SK-N-SH (cell line): ENCODE measurements around the gene C16orf92. TPM values are rescaled to one million over a fixed set of nuclear protein-coding genes. Genes with fewer than 3 reads are reported as not detected.

Experiments used
- CTCF ChIA-PET: fragments of 300-600, 350-600 bp; formaldehyde crosslinking; extraction: SDS; loops from one replicate; lab custom pipeline; 2021; lab: Yijun Ruan, JAX
- POLR2A ChIA-PET: fragments of 350-600 bp; sonication (Branson Sonifier 250); formaldehyde crosslinking; extraction: SDS; loops from one replicate; lab custom pipeline; 2020; ENCODE audit warnings: antibody characterized with exemption, inconsistent platforms; lab: Yijun Ruan, JAX
- DNase-seq: peaks from one replicate; pipeline ENCODE4 v3.0.0; 2012
- H2AFZ ChIP-seq: fragments of 200-600 bp; sonication (generic); 2 replicates; pipeline ENCODE4 v1.8.1; 2016; ENCODE audit warnings: antibody characterized with exemption, mild to moderate bottlenecking, low read depth
- H3F3A ChIP-seq: fragments of 200-600 bp; sonication (generic); replicated peaks from 2 replicates; pipeline ENCODE3; 2016; ENCODE audit warnings: antibody characterized with exemption, mild to moderate bottlenecking; ENCODE audit not compliant: insufficient read depth
- H3K27ac ChIP-seq, 2 experiments: fragments of 200-500 bp in 1 of 2; fragments of 200-600 bp in 1 of 2; sonication (Bioruptor generic) in 1 of 2; sonication (generic), shearing (Covaris generic) in 1 of 2; 2 replicates each; pipeline versions ENCODE4 v1.5.1 to v1.6.1; 2014 to 2016; ENCODE audit warnings: low read depth in 2 of 2, inconsistent platforms in 1 of 2, low read length in 1 of 2, mild to moderate bottlenecking in 1 of 2, mixed read lengths in 1 of 2
- H3K27me3 ChIP-seq: fragments of 200-600 bp; sonication (generic), shearing (Covaris generic); 2 replicates; pipeline ENCODE4 v1.6.1; 2016; ENCODE audit warnings: mixed run types; ENCODE audit not compliant: insufficient read depth
- H3K36me3 ChIP-seq, 2 experiments: fragments of 200-500 bp in 1 of 2; fragments of 200-600 bp in 1 of 2; sonication (Bioruptor generic) in 1 of 2; sonication (generic) in 1 of 2; replicated peaks in 1 of 2; 2 replicates each; pipeline versions ENCODE3 to v1.5.1; 2014 to 2016; ENCODE audit warnings: low read length in 1 of 2, mild to moderate bottlenecking in 1 of 2; ENCODE audit not compliant: insufficient read depth in 2 of 2, control insufficient read depth in 1 of 2
- H3K4me1 ChIP-seq, 2 experiments: fragments of 200-500 bp in 1 of 2; fragments of 200-600 bp in 1 of 2; sonication (Bioruptor generic) in 1 of 2; sonication (generic), shearing (Covaris generic) in 1 of 2; 2 replicates each; pipeline versions ENCODE4 v1.5.1 to v1.6.1; 2014 to 2016; ENCODE audit warnings: low read depth in 1 of 2, low read length in 1 of 2, mixed run types in 1 of 2; ENCODE audit not compliant: insufficient read depth in 2 of 2, control insufficient read depth in 1 of 2
- H3K4me2 ChIP-seq: fragments of 200-600 bp; sonication (generic), shearing (Covaris generic); 2 replicates; pipeline ENCODE4 v1.6.1; 2017; ENCODE audit warnings: mixed run types
- H3K4me3 ChIP-seq, 2 experiments: fragments of 200-500 bp in 1 of 2; fragments of 200-600 bp in 1 of 2; sonication (Bioruptor generic) in 1 of 2; sonication (generic), shearing (Covaris generic) in 1 of 2; 2 replicates each; pipeline versions ENCODE4 v1.5.1 to v1.8.1; 2014 to 2016; ENCODE audit warnings: low read depth in 2 of 2, inconsistent platforms in 1 of 2, low read length in 1 of 2, mild to moderate bottlenecking in 1 of 2, mixed read lengths in 1 of 2, moderate library complexity in 1 of 2
- H3K79me2 ChIP-seq: fragments of 200-600 bp; sonication (generic); 2 replicates; pipeline ENCODE4 v1.8.1; 2017; ENCODE audit warnings: mild to moderate bottlenecking; ENCODE audit not compliant: insufficient read depth
- H3K9ac ChIP-seq: fragments of 200-600 bp; sonication (generic); 2 replicates; pipeline ENCODE4 v1.6.1; 2017; ENCODE audit warnings: mixed run types
- H3K9me2 ChIP-seq: fragments of 200-600 bp; sonication (generic); 2 replicates; pipeline ENCODE4 v1.6.1; 2017; ENCODE audit warnings: mixed run types
- H3K9me3 ChIP-seq: fragments of 200-600 bp; sonication (generic); 2 replicates; pipeline ENCODE4 v1.6.1; 2017; ENCODE audit warnings: mixed run types, mild to moderate bottlenecking, moderate library complexity
- H4K20me1 ChIP-seq: fragments of 200-600 bp; sonication (generic); 2 replicates; pipeline ENCODE4 v1.6.1; 2017; ENCODE audit warnings: mild to moderate bottlenecking, mixed run types; ENCODE audit not compliant: insufficient read depth
- CHD2 ChIP-seq: fragments of 150-350 bp; IDR thresholded peaks from 2 replicates; pipeline ENCODE4 v1.6.1; 2018; ENCODE audit warnings: low read length; ENCODE audit not compliant: partially characterized antibody
- ELF1 ChIP-seq: IDR thresholded peaks from 2 replicates; pipeline ENCODE4 v1.4.0; 2012
- EZH2phosphoT487 ChIP-seq: fragments of 200-600 bp; sonication (generic); IDR thresholded peaks from 2 replicates; pipeline ENCODE4 v1.6.1; 2017; ENCODE audit warnings: low read depth, mixed run types, mild to moderate bottlenecking, antibody characterized with exemption, moderate library complexity, borderline replicate concordance
- FOSL2 ChIP-seq: IDR thresholded peaks from 2 replicates; pipeline ENCODE4 v1.4.0; 2012; ENCODE audit warnings: low read depth, mild to moderate bottlenecking, moderate library complexity, borderline replicate concordance
- GABPA ChIP-seq: IDR thresholded peaks from 2 replicates; pipeline ENCODE4 v1.4.0; 2012; ENCODE audit warnings: low read depth, mild to moderate bottlenecking
- JUND ChIP-seq: IDR thresholded peaks from 2 replicates; pipeline ENCODE4 v1.4.0; 2012
- MEF2A ChIP-seq: IDR thresholded peaks from 2 replicates; pipeline ENCODE4 v1.4.0; 2012; ENCODE audit warnings: low read depth, borderline replicate concordance
- MXI1 ChIP-seq: IDR thresholded peaks from 2 replicates; pipeline ENCODE4 v1.6.1; 2012; ENCODE audit warnings: mild to moderate bottlenecking, low read depth, low read length, improper control_type of control experiment
- NFIC ChIP-seq: IDR thresholded peaks from 2 replicates; pipeline ENCODE4 v1.4.0; 2012; ENCODE audit warnings: borderline replicate concordance
- POLR2AphosphoS5 ChIP-seq: IDR thresholded peaks from 2 replicates; pipeline ENCODE4 v1.6.1; 2012; ENCODE audit warnings: low read depth, low read length
- RAD21 ChIP-seq: IDR thresholded peaks from 2 replicates; pipeline ENCODE4 v1.6.1; 2012; ENCODE audit warnings: mild to moderate bottlenecking, low read length
- RCOR1 ChIP-seq: fragments of 150-350 bp; IDR thresholded peaks from 2 replicates; pipeline ENCODE4 v1.6.1; 2017; ENCODE audit warnings: antibody characterized with exemption, low read length
- RFX5 ChIP-seq: IDR thresholded peaks from 2 replicates; pipeline ENCODE4 v1.6.1; 2012; ENCODE audit warnings: mild to moderate bottlenecking, improper control_type of control experiment, low read length
- RXRA ChIP-seq: IDR thresholded peaks from 2 replicates; pipeline ENCODE4 v1.4.0; 2012; ENCODE audit warnings: low read depth, mild to moderate bottlenecking, borderline replicate concordance
- SMC3 ChIP-seq: IDR thresholded peaks from 2 replicates; pipeline ENCODE4 v1.6.1; 2012; ENCODE audit warnings: low read depth, low read length, improper control_type of control experiment
- TAF1 ChIP-seq: IDR thresholded peaks from 2 replicates; pipeline ENCODE4 v1.6.1; 2012; ENCODE audit warnings: low read depth, mild to moderate bottlenecking, low read length, moderate library complexity, borderline replicate concordance
- TCF12 ChIP-seq: IDR thresholded peaks from 2 replicates; pipeline ENCODE4 v1.4.0; 2012
- WGBS: methylation state at CpG from one replicate; pipeline ENCODE4 v1.1.6; 2017; ENCODE audit warnings: low lambda C conversion rate; 5-methylcytosine and 5-hydroxymethylcytosine counted together
- polyA plus RNA-seq, 3 experiments: library from polyadenylated mRNA; depleted of rRNA; stranded (reverse); fragments of >200 nt; gene quantifications; 2 replicates each; pipeline ENCODE4 v1.2.3, GENCODE V29; 2012
- TF ChIP-seq, protein P1 (sequence below): IDR thresholded peaks from 2 replicates; pipeline ENCODE4 v1.4.0; 2012; ENCODE audit warnings: low read depth, borderline replicate concordance
- TF ChIP-seq, protein P2 (sequence below): fragments of 200-600 bp; sonication (generic); IDR thresholded peaks from 2 replicates; pipeline ENCODE4 v1.6.1; 2017; ENCODE audit warnings: antibody characterized with exemption, mild to moderate bottlenecking, moderate library complexity
- TF ChIP-seq, protein P3 (sequence below): IDR thresholded peaks from 2 replicates; pipeline ENCODE4 v1.4.0; 2012; ENCODE audit warnings: low read depth
- TF ChIP-seq, protein P4 (sequence below): fragments of 150-350 bp; IDR thresholded peaks from 2 replicates; pipeline ENCODE4 v1.6.1; 2017; ENCODE audit warnings: antibody characterized with exemption, low read length, low read depth, borderline replicate concordance
- TF ChIP-seq, protein P5 (sequence below): IDR thresholded peaks from 2 replicates; pipeline ENCODE4; 2012

C16orf92 gene
- polyA plus RNA-seq, 1 of the 3 experiments (the other 2 are of a cell fraction): not detected

DNA sequence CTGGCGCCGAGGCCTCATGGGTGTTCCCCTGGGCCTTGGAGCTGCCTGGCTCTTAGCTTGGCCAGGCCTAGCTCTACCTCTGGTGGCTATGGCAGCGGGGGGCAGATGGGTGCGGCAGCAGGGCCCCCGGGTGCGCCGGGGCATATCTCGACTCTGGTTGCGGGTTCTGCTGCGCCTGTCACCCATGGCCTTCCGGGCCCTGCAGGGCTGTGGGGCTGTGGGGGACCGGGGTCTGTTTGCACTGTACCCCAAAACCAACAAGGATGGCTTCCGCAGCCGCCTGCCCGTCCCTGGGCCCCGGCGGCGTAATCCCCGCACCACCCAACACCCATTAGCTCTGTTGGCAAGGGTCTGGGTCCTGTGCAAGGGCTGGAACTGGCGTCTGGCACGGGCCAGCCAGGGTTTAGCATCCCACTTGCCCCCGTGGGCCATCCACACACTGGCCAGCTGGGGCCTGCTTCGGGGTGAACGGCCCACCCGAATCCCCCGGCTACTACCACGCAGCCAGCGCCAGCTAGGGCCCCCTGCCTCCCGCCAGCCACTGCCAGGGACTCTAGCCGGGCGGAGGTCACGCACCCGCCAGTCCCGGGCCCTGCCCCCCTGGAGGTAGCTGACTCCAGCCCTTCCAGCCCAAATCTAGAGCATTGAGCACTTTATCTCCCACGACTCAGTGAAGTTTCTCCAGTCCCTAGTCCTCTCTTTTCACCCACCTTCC lies 35.5 kb upstream of the C16orf92 start:
- Histone ChIP-seq H3F3A (peaks cover 4% of the 10 kb centered on the region), H3K27me3 (no peaks in the 10 kb centered on the region), H3K79me2 (no peaks in the 10 kb centered on the region), H4K20me1 (no peaks in the 10 kb centered on the region), H2AFZ (no peak overlapping the region), H3K9me2 (no peaks in the 10 kb centered on the region), H3K9ac (no peak overlapping the region), H3K9me3 (no peaks in the 10 kb centered on the region), H3K27ac (no peak overlapping the region), H3K36me3 (peaks cover 19 to 95% of the 10 kb centered on the region in 2 experiments), H3K4me2 (no peak overlapping the region), H3K4me1 (no peaks in the 10 kb centered on the region), H3K4me3 (no peak overlapping the region)
- TF ChIP-seq NFIC (no peak), MEF2A (no peak), MXI1 (no peak), RFX5 (no peak), CHD2 (no peak), JUND (no peak), RAD21 (no peak), POLR2AphosphoS5 (no peak), FOSL2 (no peak), EZH2phosphoT487 (no peak), RXRA (no peak), RCOR1 (no peak), GABPA (no peak), TCF12 (no peak)
- TF ChIP-seq, protein P1, sequence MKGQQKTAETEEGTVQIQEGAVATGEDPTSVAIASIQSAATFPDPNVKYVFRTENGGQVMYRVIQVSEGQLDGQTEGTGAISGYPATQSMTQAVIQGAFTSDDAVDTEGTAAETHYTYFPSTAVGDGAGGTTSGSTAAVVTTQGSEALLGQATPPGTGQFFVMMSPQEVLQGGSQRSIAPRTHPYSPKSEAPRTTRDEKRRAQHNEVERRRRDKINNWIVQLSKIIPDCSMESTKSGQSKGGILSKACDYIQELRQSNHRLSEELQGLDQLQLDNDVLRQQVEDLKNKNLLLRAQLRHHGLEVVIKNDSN: no peak
- ChIA-PET POLR2A (interaction anchor here (3.2 kb wide), 1 partner anchor 11 kb away, joined by 7 read pairs; no protein-coding TSS in a partner anchor), CTCF (interaction anchor here (3.4 kb wide), 1 partner anchor 10 kb away, joined by 13 read pairs; no protein-coding TSS in a partner anchor)
- no peak for DNase-seq
- WGBS: 95% methylated on average over 9 of the region's 35 CpGs

DNA sequence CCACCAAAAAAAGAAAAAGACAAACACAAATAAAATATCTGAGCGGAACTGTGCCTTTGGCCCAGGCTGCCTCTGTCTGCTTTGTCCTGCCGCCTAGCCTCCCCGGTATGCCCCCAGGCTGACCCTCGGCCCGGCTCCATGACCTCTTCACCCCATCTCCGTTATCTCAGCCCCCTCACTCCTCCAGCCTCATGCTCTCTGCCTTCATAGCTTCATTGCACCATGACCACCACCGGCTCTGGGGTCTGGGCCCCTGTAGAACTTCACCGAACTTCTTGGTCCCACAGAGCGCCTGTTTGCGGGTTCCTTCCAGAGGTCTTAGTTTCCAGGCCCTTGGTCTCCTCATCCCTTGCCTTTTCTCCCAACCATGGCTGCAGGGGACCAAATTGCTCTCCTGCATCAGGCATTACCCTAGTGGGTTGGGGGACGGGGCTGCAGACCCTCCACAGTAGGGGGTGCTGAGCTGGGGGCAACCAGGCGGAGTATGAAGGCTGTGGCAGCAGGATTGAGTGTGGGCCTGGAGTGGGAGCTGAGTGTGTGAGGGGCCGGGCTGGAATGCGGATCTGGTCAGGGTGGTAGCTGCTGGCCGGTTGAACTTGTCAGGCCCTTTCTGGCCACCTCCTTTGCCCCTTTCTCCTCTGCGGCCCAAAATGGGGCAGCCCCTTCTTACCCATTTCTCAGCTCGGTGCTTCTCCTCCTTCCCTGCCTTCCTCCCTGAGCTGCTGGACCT lies 34.5 kb upstream of the C16orf92 start:
- no peak for DNase-seq
- Histone ChIP-seq H3K9me3 (no peaks in the 10 kb centered on the region), H3K4me1 (no peaks in the 10 kb centered on the region), H3K9me2 (no peaks in the 10 kb centered on the region), H4K20me1 (no peaks in the 10 kb centered on the region), H3F3A (peaks cover 5% of the 10 kb centered on the region), H2AFZ (no peak overlapping the region), H3K79me2 (no peaks in the 10 kb centered on the region), H3K27me3 (no peaks in the 10 kb centered on the region), H3K4me3 (no peak overlapping the region), H3K9ac (no peak overlapping the region), H3K27ac (no peak overlapping the region), H3K36me3 (peaks cover 16 to 95% of the 10 kb centered on the region in 2 experiments), H3K4me2 (no peak overlapping the region)
- WGBS: 94% methylated on average over 13 of the region's 17 CpGs
- POLR2A ChIA-PET: interaction anchor here (1.4 to 3.2 kb wide), 2 partner anchors 12 to 15 kb away, joined by 3 to 7 read pairs; partner anchors contain the start of gene TAOK2
- CTCF ChIA-PET: interaction anchor here (1.3 to 3.4 kb wide), 2 partner anchors 11 to 13 kb away, joined by 3 to 13 read pairs; no protein-coding TSS in a partner anchor
- TF ChIP-seq POLR2AphosphoS5 (no peak), TAF1 (no peak), JUND (no peak), ELF1 (no peak), SMC3 (no peak), MEF2A (no peak)
- TF ChIP-seq, protein P2, sequence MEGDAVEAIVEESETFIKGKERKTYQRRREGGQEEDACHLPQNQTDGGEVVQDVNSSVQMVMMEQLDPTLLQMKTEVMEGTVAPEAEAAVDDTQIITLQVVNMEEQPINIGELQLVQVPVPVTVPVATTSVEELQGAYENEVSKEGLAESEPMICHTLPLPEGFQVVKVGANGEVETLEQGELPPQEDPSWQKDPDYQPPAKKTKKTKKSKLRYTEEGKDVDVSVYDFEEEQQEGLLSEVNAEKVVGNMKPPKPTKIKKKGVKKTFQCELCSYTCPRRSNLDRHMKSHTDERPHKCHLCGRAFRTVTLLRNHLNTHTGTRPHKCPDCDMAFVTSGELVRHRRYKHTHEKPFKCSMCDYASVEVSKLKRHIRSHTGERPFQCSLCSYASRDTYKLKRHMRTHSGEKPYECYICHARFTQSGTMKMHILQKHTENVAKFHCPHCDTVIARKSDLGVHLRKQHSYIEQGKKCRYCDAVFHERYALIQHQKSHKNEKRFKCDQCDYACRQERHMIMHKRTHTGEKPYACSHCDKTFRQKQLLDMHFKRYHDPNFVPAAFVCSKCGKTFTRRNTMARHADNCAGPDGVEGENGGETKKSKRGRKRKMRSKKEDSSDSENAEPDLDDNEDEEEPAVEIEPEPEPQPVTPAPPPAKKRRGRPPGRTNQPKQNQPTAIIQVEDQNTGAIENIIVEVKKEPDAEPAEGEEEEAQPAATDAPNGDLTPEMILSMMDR: no peak
- TF ChIP-seq, protein P3, sequence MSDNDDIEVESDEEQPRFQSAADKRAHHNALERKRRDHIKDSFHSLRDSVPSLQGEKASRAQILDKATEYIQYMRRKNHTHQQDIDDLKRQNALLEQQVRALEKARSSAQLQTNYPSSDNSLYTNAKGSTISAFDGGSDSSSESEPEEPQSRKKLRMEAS: no peak
- TF ChIP-seq, protein P4, sequence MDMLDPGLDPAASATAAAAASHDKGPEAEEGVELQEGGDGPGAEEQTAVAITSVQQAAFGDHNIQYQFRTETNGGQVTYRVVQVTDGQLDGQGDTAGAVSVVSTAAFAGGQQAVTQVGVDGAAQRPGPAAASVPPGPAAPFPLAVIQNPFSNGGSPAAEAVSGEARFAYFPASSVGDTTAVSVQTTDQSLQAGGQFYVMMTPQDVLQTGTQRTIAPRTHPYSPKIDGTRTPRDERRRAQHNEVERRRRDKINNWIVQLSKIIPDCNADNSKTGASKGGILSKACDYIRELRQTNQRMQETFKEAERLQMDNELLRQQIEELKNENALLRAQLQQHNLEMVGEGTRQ: no peak
- TF ChIP-seq, protein P5, sequence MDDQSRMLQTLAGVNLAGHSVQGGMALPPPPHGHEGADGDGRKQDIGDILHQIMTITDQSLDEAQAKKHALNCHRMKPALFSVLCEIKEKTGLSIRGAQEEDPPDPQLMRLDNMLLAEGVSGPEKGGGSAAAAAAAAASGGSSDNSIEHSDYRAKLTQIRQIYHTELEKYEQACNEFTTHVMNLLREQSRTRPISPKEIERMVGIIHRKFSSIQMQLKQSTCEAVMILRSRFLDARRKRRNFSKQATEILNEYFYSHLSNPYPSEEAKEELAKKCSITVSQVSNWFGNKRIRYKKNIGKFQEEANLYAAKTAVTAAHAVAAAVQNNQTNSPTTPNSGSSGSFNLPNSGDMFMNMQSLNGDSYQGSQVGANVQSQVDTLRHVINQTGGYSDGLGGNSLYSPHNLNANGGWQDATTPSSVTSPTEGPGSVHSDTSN: no peak
